WTC11 (cell line): ENCODE results near the gene MDK. TPM values are rescaled to one million over a fixed set of nuclear protein-coding genes. Genes with fewer than 3 reads are reported as not detected.

Experiments
- ATAC-seq: fragments of 200-7000 bp; cut with Tn5 transposase; 2 replicates; pipeline ENCODE4 v1.10.0; 2021; ENCODE audit warnings: mild to moderate bottlenecking, moderate library complexity
- CTCF ChIA-PET: fragments of 300-600 bp; sonication (Branson Sonifier 250); formaldehyde crosslinking; loops from one replicate; lab custom pipeline; 2021; ENCODE audit warnings: antibody characterized with exemption; lab: Charles Lee
- POLR2A ChIA-PET: fragments of 350-600 bp; sonication (Branson Sonifier 250); formaldehyde crosslinking; loops from one replicate; lab custom pipeline; 2021; ENCODE audit warnings: antibody characterized with exemption; lab: Charles Lee
- DNase-seq: peaks from one replicate; pipeline ENCODE4 v3.0.0; 2021; ENCODE audit warnings: low spot score
- H3K27ac Mint-ChIP-seq: 2 replicates; pipeline ENCODE4 v1.8.0; 2021; ENCODE audit warnings: mixed read lengths
- H3K27me3 Mint-ChIP-seq: 2 replicates; pipeline ENCODE4 v1.8.0; 2021; ENCODE audit warnings: low read depth, mild to moderate bottlenecking, moderate library complexity, mixed read lengths
- H3K36me3 Mint-ChIP-seq: 2 replicates; pipeline ENCODE4 v1.8.0; 2021; ENCODE audit warnings: mixed read lengths
- H3K4me1 Mint-ChIP-seq: 2 replicates; pipeline ENCODE4 v1.8.0; 2022; ENCODE audit warnings: mixed read lengths
- H3K4me3 Mint-ChIP-seq: 2 replicates; pipeline ENCODE4 v1.8.0; 2021; ENCODE audit warnings: mild to moderate bottlenecking, moderate library complexity, mixed read lengths
- H3K9me3 Mint-ChIP-seq: 2 replicates; pipeline ENCODE4 v1.8.0; 2021; ENCODE audit warnings: mixed read lengths
- AFF4 ChIP-seq: sonication (generic); formaldehyde crosslinking; IDR thresholded peaks from 2 replicates; pipeline ENCODE4 v1.8.1; 2023; ENCODE audit warnings: mild to moderate bottlenecking, missing genetic modification reagents, borderline replicate concordance
- ATF3 ChIP-seq: sonication (generic); formaldehyde crosslinking; conservative IDR thresholded peaks from 2 replicates; pipeline ENCODE4 v1.8.1; 2022; ENCODE audit warnings: mild to moderate bottlenecking, missing genetic modification reagents
- CTCF ChIP-seq: fragments of 200-600 bp; IDR thresholded peaks from 2 replicates; pipeline ENCODE4 v1.8.0; 2022; ENCODE audit warnings: antibody characterized with exemption
- E2F1 ChIP-seq: sonication (generic); formaldehyde crosslinking; IDR thresholded peaks from 2 replicates; pipeline ENCODE4 v1.8.0; 2022; ENCODE audit warnings: mild to moderate bottlenecking, missing genetic modification reagents
- ELF4 ChIP-seq: sonication (generic); formaldehyde crosslinking; IDR thresholded peaks from 2 replicates; pipeline ENCODE4 v1.8.1; 2022; ENCODE audit warnings: low read depth, mild to moderate bottlenecking, moderate library complexity, missing genetic modification reagents
- GABPB1 ChIP-seq: sonication (generic); formaldehyde crosslinking; IDR thresholded peaks from 2 replicates; pipeline ENCODE4 v1.8.1; 2023; ENCODE audit warnings: mild to moderate bottlenecking, missing genetic modification reagents
- GRHL2 ChIP-seq: fragments of 250-450 bp; sonication (Bioruptor Pico); IDR thresholded peaks from 2 replicates; pipeline ENCODE4 v1.8.0; 2022; ENCODE audit warnings: mild to moderate bottlenecking, moderate library complexity; ENCODE audit not compliant: insufficient replicate concordance, severe bottlenecking
- GTF2I ChIP-seq: fragments of 250-450 bp; sonication (Bioruptor Pico); conservative IDR thresholded peaks from 2 replicates; pipeline ENCODE4 v1.4.0; 2021; ENCODE audit warnings: mild to moderate bottlenecking
- MLX ChIP-seq: sonication (generic); formaldehyde crosslinking; IDR thresholded peaks from 2 replicates; pipeline ENCODE4 v1.8.1; 2023; ENCODE audit warnings: mild to moderate bottlenecking, missing genetic modification reagents, moderate library complexity
- MXD4 ChIP-seq: fragments of 250-450 bp; sonication (Bioruptor Pico); IDR thresholded peaks from 2 replicates; pipeline ENCODE4 v1.8.0; 2021; ENCODE audit warnings: mild to moderate bottlenecking, moderate library complexity, borderline replicate concordance
- NFATC4 ChIP-seq: fragments of 250-450 bp; sonication (Bioruptor Pico); IDR thresholded peaks from 2 replicates; pipeline ENCODE4 v1.9.0; 2021; ENCODE audit warnings: mild to moderate bottlenecking
- NFE2L1 ChIP-seq: sonication (generic); formaldehyde crosslinking; IDR thresholded peaks from 2 replicates; pipeline ENCODE4 v1.8.1; 2023; ENCODE audit warnings: missing genetic modification reagents
- NR2C2 ChIP-seq: sonication (generic); formaldehyde crosslinking; IDR thresholded peaks from 2 replicates; pipeline ENCODE4 v1.8.0; 2022; ENCODE audit warnings: mild to moderate bottlenecking, missing genetic modification reagents
- PREB ChIP-seq: sonication (generic); formaldehyde crosslinking; IDR thresholded peaks from 2 replicates; pipeline ENCODE4 v1.8.1; 2022; ENCODE audit warnings: mild to moderate bottlenecking, missing genetic modification reagents, moderate library complexity, borderline replicate concordance
- TP53 ChIP-seq: sonication (generic); formaldehyde crosslinking; IDR thresholded peaks from 2 replicates; pipeline ENCODE4 v1.8.1; 2023; ENCODE audit warnings: mild to moderate bottlenecking, missing genetic modification reagents
- ZBTB21 ChIP-seq: sonication (generic); formaldehyde crosslinking; IDR thresholded peaks from 2 replicates; pipeline ENCODE4 v1.8.1; 2023; ENCODE audit warnings: mild to moderate bottlenecking, missing genetic modification reagents, borderline replicate concordance
- ZNF416 ChIP-seq: fragments of 250-450 bp; sonication (Bioruptor Pico); IDR thresholded peaks from 2 replicates; pipeline ENCODE4 v1.9.0; 2021; ENCODE audit warnings: mild to moderate bottlenecking, inconsistent platforms
- ZNF423 ChIP-seq: fragments of 250-450 bp; sonication (Bioruptor Pico); IDR thresholded peaks from 2 replicates; pipeline ENCODE4 v2.1.2; 2022; ENCODE audit warnings: mild to moderate bottlenecking, moderate library complexity
- ZSCAN18 ChIP-seq: fragments of 250-450 bp; sonication (Bioruptor Pico); IDR thresholded peaks from 2 replicates; pipeline ENCODE4 v2.1.2; 2022; ENCODE audit warnings: mild to moderate bottlenecking, moderate library complexity
- total RNA-seq: library from RNA; stranded (reverse); gene quantifications from 3 replicates; pipeline ENCODE4 v1.2.3, GENCODE V29; 2021

MDK gene
- total RNA-seq, 1 experiment from 2014 or later = 560 TPM

GRCh38 chr11:46427364-46427763 lies 45.9 kb downstream of the MDK start:
- peak overlapping the region; percentile 84; the same call in 1 of the 2 replicates for H3K27ac Mint-ChIP-seq
- H3K4me3 Mint-ChIP-seq = no peak overlapping the region
- H3K36me3 Mint-ChIP-seq = peaks cover 6% of the 10 kb centered on the region
- no peaks in the 10 kb centered on the region for H3K9me3 Mint-ChIP-seq
- H3K4me1 Mint-ChIP-seq = peaks cover 25% of the 10 kb centered on the region
- no peaks in the 10 kb centered on the region for H3K27me3 Mint-ChIP-seq
- CTCF ChIA-PET = interaction anchor here (0.6 kb wide), 1 partner anchor 18 kb away, joined by 3 read pairs; no protein-coding TSS in a partner anchor
- TF ChIP-seq NFE2L1 (CRISPR knock-in tag) (0 out of 2 replicates have a peak, but pooled peaks have one; percentile 36), ZNF423 (CRISPR knock-in tag) (peak; percentile 49; the same call in 1 of the 2 replicates), ATF3 (CRISPR knock-in tag) (no peak), TP53 (CRISPR knock-in tag) (no peak)
- ATAC-seq = peak; percentile 87
- DNase-seq = peak; percentile 39
- POLR2A ChIA-PET = no interaction called here

GRCh38 chr11:46429717-46430116 lies 48.2 kb downstream of the MDK start:
- CTCF ChIA-PET = interaction anchor here (1.0 to 2.0 kb wide), 3 partner anchors 19 to 100 kb away, joined by 3 to 6 read pairs (median 4); no protein-coding TSS in a partner anchor
- no peaks in the 10 kb centered on the region for H3K9me3 Mint-ChIP-seq
- H3K27me3 Mint-ChIP-seq = peaks cover 2% of the 10 kb centered on the region
- POLR2A ChIA-PET = no interaction called here
- DNase-seq = no peak
- peaks cover 25% of the 10 kb centered on the region for H3K4me1 Mint-ChIP-seq
- no peak for ATAC-seq
- H3K4me3 Mint-ChIP-seq = no peak overlapping the region
- TF ChIP-seq ZNF416 (CRISPR knock-in tag) = no peak
- TF ChIP-seq CTCF = no peak
- TF ChIP-seq MLX = no peak
- no peak for TF ChIP-seq E2F1 (CRISPR knock-in tag)
- no peak for TF ChIP-seq ELF4 (CRISPR knock-in tag)
- TF ChIP-seq AFF4 = no peak
- TF ChIP-seq NR2C2 (CRISPR knock-in tag) = no peak
- TF ChIP-seq TP53 (CRISPR knock-in tag) = no peak
- no peak for TF ChIP-seq PREB (CRISPR knock-in tag)
- TF ChIP-seq GRHL2 (CRISPR knock-in tag) = no peak
- TF ChIP-seq GABPB1 = no peak
- TF ChIP-seq MXD4 = no peak
- no peak for TF ChIP-seq ZSCAN18 (CRISPR knock-in tag)
- TF ChIP-seq ZBTB21 = no peak
- TF ChIP-seq NFATC4 (CRISPR knock-in tag) = no peak
- TF ChIP-seq GTF2I = no peak
- 0 out of 2 replicates have a peak overlapping the region, but pooled peaks have one; percentile 1 for H3K27ac Mint-ChIP-seq
- peaks cover 20% of the 10 kb centered on the region for H3K36me3 Mint-ChIP-seq
